Fibroblast of the conjunctiva (primary cell): ENCODE results near the gene SEC61A2.
"Not testable (repeated sequence)": the region's sequence is repeated elsewhere in the genome, so short reads cannot be mapped to it uniquely, and the experiment has no call there.

Experiments used
- DNase-seq: peaks from one replicate; pipeline ENCODE4 v3.0.0-alpha.2; 2010; ENCODE audit warnings: low read depth

Gene SEC61A2

GRCh38 chr10:12129222-12130111, at the start of gene SEC61A2:
Gene SEC61A2 (plus strand): TSS chr10:12129677. CDS start chr10:12129788, 111 bp downstream.
- peak; percentile 78 for DNase-seq

GRCh38 chr10:12081470-12081869, 48.0 kb upstream of the SEC61A2 start:
- no peak for DNase-seq

GRCh38 chr10:12081879-12082557, 47.5 kb upstream of the SEC61A2 start:
- no peak for DNase-seq

- no peak for DNase-seq
These were observed 40.6 kb upstream of the SEC61A2 start for GRCh38 chr10:12088919-12089318.

GRCh38 chr10:12091421-12091820, 38.1 kb upstream of the SEC61A2 start:
- no peak for DNase-seq

GRCh38 chr10:12097361-12097760, 32.1 kb upstream of the SEC61A2 start:
- not testable (repeated sequence) for DNase-seq

GRCh38 chr10:12097791-12098190, 31.7 kb upstream of the SEC61A2 start:
- DNase-seq, result no peak

- no peak for DNase-seq
These were observed 30.5 kb upstream of the SEC61A2 start for GRCh38 chr10:12098966-12099365.

GRCh38 chr10:12103802-12104201, 25.7 kb upstream of the SEC61A2 start:
- no peak for DNase-seq

- no peak for DNase-seq
These were observed 21.7 kb upstream of the SEC61A2 start for GRCh38 chr10:12107781-12108180.

- DNase-seq, result no peak
These were observed 20.2 kb upstream of the SEC61A2 start for GRCh38 chr10:12109286-12109685.

GRCh38 chr10:12111528-12111927, 17.9 kb upstream of the SEC61A2 start:
- no peak for DNase-seq

GRCh38 chr10:12113627-12114026, 15.8 kb upstream of the SEC61A2 start:
- DNase-seq, result no peak

GRCh38 chr10:12121673-12122072, 7.8 kb upstream of the SEC61A2 start:
- no peak for DNase-seq

- peak; percentile 57 for DNase-seq
These were observed 878 bp downstream of the SEC61A2 start for GRCh38 chr10:12130237-12130872.

GRCh38 chr10:12135631-12136030, 6.2 kb downstream of the SEC61A2 start:
- no peak for DNase-seq

- no peak for DNase-seq
These were observed 10.6 kb downstream of the SEC61A2 start for GRCh38 chr10:12140038-12140437.

GRCh38 chr10:12144538-12144937, 15.1 kb downstream of the SEC61A2 start:
- DNase-seq, result no peak

GRCh38 chr10:12150163-12150562, 20.7 kb downstream of the SEC61A2 start:
- no peak for DNase-seq

GRCh38 chr10:12154516-12154915, 25.0 kb downstream of the SEC61A2 start:
- DNase-seq, result no peak

GRCh38 chr10:12156367-12157123, 27.1 kb downstream of the SEC61A2 start:
- no peak for DNase-seq

- no peak for DNase-seq
These were observed 28.6 kb downstream of the SEC61A2 start for GRCh38 chr10:12158111-12158510.
